ENCODE data around the gene DDX4. TPM values are rescaled to one million over a fixed set of nuclear protein-coding genes. Genes with fewer than 3 reads are reported as not detected.
A peak's percentile ranks its signal among the peaks of the same experiment; 100 is the strongest.

The DDX4 gene
- total RNA-seq, 1 experiment from 2014 or later: not detected

DNA sequence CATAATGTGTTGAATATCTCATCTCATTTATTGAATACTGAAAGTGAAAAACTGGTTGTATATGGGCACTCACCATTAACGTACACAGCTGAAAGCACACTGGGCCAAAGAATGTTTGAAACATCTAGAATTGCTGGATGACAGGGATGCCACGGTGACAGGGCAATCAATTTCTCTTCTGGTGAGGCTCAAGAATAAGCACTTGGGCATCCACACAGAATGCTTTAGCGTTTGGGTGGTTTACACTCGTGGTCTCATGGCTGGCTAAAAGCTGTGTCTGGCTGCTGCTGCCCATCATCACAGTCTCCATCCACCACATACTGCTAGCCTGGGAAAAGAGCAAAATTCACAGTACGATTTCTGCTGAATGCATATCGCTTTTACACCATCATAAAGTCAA lies 82.6 kb downstream of the DDX4 start:
- no peak for DNase-seq (ENCODE audit: extremely low read depth, low read depth)

DNA sequence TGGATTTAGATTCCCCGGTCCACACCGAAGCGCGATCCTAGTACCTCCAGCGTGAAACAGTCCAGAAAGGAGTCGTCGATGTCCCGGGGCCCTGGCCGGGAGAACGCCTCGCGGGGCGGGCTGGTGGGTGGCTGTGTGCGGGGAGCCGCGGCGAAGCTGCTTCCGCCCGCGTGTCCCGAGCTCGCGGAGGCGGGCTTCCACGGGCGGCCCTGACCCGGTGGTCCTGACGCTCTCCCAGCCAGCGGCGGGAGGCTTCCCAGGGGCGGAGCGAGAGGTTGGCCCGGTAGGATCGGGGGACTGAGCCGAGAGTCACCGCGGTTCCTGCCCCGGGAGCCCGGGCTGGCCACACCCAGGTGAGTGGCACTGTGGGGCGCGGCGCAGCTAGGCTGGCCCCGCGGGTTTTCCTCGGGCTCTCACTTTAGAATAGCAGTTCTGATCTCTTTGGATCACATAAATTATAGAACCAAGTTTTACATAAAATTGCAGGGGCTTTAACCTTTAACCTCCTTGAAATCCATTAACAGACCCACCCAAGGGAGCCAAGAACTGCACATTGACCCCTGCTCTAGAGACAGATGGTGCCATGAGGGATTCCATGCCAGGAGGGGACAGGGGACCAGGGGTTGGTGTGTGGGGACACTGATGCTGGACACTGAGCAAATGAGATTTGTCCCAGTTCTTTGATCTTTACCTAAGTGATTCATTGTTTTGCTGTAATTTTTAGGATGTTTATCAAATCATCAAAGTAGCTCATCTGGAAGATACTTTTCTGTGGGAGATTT lies 84.1 kb downstream of the DDX4 start:
- no peak for DNase-seq (ENCODE audit: extremely low read depth, low read depth)

DNA sequence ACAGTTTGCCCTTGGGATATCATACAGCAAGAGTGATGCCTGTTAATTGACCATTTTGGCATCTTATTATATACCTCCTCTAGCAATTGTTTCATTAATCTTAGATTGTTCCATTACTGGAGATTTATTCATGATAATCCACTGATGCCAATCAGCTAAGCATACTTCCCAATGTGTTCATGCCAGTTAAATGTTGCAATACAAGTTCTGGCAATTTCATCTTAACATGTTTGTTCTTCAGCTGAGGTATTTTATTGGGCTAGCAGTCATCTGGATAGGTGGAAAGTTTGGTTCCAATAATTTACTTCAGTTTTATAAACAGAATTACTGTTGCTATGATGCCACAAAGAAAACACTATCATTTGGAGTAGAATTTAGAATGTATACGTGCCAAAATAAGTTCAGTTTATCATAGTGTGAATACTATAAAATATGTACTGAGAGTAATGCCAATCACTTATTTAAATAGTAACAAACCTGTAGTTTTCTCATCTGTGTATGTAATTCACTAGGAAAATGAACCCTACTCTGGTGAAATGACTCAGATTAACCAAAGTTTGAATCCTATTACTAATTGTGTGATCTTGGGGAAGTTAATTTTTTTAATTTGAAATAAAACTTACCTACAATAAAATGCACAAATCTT lies 85.4 kb downstream of the DDX4 start:
- no peak for DNase-seq (ENCODE audit: extremely low read depth, low read depth)

DNA sequence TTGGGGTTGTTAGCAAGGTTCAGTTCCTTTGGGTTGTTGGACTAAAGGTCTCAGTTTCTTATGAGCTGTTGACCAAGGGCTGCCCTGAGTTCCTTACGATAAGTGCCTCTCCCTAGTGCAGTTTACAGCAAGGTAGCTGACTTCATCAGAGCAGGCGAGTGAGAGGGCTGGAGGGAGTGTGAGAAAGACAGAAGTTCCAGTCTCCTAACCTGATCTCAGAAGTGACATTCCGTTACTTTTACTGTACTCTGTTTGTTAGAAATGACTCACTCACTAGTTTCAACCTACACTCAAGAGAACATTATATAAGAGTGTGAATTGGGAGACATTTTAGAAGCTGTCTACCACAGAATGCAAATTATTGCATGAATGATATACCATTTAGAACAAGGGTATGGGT lies 92.1 kb downstream of the DDX4 start:
- DNase-seq (ENCODE audit: extremely low read depth, low read depth): no peak

DNA sequence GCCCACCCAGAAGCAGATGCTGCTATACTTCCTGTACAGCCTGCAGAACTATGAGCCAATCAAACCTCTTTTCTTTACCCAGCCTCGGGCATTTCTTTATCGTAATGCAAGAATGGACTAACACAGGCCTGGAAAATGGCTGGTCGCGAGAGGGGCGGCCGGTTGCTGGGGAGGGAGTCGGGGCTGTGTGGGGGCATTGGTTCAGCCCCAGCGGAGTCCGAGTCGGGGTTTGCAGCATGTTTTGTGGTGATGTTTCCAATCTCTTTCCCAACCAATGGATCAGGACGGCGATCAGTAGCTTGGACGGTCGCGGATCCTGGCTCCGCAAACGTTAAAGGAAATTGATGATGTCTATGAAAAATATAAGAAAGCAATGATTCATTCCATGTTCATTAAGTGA lies 94.6 kb downstream of the DDX4 start:
- DNase-seq (ENCODE audit: extremely low read depth, low read depth): no peak

DNA sequence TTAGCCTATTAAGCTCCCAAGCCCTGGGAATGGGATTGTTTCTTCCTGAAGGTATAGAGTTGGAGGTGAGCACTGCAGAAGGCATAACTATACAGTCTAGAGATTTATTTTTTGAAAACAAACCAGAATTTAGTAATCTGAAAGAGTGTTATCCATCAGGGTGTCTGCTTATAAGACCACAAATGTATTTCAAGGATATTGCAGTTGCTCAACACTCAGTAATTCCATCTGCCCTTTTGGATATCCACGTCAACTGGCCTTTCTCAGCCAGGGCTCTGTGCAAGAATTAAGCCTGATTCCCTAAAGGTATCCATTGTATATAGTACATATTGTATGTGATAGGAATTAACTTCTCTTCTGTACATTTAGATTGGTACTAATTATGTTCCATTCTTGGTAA lies 98.3 kb downstream of the DDX4 start:
- DNase-seq (ENCODE audit: extremely low read depth, low read depth): no peak

DNA sequence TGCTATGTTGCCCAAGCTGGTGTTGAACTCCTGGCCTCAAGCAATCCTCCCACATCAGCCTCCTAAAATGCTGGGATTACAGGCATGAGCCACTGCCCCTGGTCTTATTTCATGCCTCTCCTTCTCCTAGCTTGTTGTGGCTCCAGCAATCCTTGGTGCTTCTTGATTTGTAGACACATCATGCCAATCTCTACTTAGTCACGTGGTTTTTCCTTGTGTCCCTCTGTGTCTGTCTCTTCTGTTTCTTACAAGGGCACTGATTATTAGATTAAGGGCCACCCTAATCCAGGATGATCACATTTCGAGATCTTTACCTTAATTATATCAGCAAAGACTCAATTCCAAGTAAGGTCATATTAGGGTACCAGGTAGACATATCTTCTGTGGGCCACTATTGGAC lies 104.1 kb downstream of the DDX4 start:
- no peak for DNase-seq (ENCODE audit: extremely low read depth, low read depth)

DNA sequence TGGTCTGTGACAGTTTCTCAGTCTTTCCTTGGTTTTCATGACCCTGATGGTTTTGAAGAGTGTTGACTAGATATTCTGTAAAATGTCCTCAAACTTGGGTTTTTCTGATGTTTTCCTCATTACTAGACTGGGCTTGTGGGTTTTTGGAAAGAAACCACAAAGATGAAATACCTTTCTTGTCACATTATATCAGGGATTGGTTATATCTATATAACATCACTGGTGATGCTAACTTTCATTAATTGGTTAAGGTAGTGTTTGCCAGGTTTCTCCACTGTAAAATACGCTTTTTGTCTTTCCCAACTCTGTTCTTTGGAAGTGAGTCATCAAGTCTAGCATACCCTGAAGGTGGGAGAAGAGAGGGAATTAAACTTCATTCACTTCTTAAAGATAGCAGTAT lies 110.0 kb downstream of the DDX4 start:
- DNase-seq (ENCODE audit: extremely low read depth, low read depth): no peak

DNA sequence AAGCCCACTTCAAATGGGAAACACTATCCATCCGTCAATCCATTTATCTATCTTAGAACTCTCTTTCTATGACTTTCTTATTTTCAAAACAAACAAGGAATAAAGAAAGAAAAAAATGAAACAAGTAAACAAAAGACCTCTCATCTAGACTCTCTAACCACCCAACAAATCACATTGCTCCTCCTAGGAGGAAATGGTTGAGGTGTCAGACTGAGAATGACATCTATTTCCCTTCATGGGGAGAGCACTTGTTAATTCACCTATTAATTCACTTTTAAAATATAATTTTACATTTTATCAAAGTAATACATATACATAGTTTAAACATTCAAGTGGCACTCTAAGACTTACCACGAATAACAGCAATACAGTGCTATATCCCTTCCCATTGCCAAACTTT lies 110.9 kb downstream of the DDX4 start:
- DNase-seq (ENCODE audit: extremely low read depth, low read depth): no peak

DNA sequence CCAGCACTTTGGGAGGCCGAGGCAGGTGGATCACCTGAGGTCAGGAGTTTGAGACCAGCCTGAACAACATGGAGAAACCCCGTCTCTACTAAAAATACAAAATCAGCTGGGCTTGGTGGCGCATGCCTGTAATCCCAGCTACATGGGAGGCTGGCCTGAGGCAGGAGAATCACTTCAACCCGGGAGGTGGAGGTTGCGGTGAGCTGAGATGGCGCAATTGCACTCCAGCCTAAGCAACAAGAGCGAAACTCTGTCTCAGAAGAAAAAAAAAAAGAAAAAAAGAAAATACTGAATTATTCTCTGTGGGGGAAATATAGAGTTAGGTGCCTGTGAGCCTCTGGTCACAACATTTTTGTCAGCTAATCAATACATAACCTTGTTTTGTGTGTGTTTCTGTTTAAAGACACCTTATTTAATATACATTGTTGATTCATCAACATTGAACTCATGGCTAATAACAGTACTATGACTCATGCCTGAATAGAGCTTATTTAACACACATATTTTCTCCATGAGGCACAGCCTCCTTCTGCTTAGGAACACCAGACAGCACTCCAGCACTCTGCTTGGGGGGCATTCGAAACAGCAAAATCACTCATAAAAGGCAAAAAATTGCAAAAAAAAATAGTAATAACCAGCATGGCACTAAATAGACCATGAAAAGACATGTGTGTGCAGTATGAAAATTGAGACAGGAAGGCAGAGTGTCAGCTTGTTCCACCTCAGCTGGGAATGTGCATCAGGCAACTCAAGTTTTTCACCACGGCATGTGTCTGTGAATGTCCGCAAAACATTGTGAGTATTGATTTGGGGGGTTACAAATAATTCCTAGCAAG lies 113.2 kb downstream of the DDX4 start, which contains the start of gene IL31RA:
Gene IL31RA (plus strand): TSS at position 519 of the 836 bp plus-strand sequence. CDS start 214 bp downstream, at position 733.
- peak; percentile 2 for DNase-seq (ENCODE audit: extremely low read depth, low read depth)

DNA sequence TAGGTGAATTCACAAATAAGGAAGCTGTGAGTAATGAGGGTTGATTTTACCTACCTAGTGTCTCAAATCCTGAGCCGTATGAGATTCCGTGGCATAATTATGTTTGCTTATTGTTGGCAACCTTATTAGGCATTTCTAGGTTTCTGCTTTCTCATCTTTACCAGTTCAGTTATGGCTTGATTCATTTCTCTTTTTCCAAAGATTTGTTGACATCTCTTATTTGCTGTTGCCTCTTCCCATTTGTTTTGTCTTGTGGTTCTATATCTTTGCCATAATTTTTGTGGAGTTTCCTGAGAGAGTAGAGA lies 113.8 kb downstream of the DDX4 start:
- no peak for DNase-seq (ENCODE audit: extremely low read depth, low read depth)

DNA sequence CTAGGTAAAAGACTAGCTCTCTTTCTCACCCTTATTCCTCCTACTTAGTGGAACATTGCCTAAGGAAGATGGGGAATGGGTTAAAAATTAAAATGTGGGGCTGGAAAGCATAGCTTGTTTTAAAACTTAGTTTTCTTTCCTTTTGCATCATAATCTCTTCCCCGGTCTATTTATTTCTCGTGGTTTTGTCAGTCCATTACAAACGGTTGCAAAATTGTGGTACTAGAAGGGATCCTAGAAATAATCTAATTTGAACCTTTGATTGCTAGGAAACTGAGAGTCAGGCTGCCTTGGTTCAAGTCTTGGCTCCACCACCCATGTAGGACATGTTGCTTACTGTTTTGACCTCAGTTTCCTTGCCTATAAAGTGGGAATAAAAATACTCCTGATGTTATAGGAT lies 114.6 kb downstream of the DDX4 start:
- no peak for DNase-seq (ENCODE audit: extremely low read depth, low read depth)

DNA sequence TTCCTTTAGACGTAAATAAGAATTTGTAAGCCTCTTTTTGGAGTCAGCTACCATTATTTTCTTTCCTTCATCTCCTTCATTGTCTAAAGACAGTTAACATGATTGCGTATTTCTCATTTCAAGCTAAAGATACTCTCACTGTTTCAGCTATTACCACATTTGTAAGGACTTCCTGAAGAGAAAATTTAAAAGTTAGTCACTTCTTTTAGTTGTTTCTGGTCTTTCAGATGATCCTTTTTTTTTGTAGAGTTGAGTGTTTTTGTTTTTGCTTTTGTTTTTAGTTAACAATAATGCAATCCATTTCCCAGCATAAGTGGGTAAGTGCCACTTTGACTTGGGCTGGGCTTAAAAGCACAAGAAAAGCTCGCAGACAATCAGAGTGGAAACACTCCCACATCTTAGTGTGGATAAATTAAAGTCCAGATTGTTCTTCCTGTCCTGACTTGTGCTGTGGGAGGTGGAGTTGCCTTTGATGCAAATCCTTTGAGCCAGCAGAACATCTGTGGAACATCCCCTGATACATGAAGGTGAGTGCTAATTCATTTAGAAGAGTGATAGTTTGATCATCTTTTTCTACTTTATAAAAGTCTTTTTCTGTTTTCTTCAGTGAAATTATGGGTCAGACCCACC lies 115.3 kb downstream of the DDX4 start:
- no peak for DNase-seq (ENCODE audit: extremely low read depth, low read depth)

DNA sequence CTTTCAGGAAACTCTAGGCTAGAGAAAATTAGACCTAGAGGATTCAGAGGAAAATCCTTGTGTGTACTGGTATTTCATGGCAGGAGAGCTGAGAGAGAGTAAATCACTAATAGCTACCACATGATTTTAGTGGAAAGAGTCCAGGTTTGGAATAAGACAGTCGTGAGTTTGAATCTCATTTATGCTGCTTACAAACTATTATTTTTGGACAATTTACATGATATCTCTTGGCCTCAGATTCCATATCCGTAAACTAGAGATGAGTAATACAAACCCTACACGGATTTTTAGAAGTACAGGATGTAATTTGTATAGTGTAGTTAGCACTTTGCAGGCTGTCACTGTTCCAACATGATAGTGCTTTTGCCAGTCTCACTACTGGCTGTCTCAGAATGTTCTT lies 116.0 kb downstream of the DDX4 start:
- DNase-seq (ENCODE audit: extremely low read depth, low read depth): no peak

DNA sequence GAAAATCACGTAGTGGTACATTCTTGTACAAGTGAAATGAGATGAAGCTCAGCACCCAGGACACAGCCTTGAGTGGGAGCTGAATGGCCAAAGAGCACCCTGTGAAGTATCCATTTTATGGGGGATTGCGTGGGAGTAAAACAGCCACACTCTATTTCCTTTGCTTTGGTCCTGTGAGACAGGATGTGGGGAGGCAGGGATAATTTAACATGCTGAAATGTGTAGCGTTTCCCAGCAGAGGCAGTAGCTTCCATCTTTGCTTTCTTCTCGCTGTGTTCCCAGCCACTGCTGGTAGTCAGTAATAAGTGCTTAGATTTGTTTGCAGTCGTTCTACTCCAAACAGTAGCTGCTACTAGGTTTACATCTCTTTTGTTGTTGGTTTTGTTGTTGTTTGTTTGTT lies 117.6 kb downstream of the DDX4 start:
- DNase-seq (ENCODE audit: extremely low read depth, low read depth): no peak

DNA sequence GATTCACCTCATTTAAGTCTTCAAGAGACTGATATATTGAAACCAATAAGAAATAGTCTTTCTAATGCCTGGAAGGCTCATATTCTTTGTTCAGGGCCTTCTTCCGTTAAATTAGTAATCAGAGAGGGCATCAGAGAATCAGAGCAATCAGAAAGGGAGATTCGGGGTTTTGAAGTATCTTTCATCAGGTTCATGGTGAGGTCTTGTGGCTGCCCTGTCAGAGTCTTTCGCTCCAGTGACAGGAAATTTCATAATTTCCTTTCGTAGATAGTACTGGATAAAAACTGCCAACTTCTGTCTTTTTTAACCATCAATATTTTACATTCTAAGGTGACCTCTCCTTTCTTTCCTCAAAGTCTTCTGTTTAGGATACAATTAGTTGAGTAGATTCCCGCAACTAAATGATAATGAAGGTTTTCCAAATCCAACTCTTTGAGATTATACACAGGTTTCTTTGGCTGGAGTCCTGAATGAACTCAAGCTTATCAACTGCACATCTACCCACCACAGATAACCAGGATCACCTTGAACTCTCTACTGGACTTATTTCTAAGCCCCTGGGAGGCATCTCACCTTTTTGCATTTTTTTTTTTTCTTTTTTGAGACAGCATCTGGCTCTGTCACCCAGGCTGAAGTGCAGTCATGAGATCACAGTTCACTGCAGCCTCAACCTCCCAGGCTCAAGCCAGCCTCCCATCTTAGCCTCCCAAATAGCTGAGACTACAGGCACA lies 118.8 kb downstream of the DDX4 start:
- DNase-seq (ENCODE audit: extremely low read depth, low read depth): no peak

DNA sequence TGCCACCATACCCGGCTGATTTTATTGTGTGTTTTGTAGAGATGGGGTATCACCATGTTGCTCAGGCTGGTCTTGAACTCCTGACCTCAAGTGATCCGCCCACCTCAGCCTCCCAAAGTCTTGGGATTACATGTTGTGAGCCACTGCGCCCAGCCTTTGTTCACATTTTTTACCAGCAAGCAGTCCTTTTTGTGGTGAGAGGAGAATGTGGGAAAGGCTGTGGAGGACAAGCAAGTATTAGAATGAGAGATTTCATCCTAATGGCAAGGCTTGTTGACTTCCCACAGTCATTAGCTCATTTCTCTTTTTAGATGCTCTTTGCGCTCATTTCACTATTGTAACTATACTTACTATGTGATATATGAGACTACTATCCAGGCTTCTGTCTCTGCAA lies 119.4 kb downstream of the DDX4 start:
- DNase-seq (ENCODE audit: extremely low read depth, low read depth): no peak

DNA sequence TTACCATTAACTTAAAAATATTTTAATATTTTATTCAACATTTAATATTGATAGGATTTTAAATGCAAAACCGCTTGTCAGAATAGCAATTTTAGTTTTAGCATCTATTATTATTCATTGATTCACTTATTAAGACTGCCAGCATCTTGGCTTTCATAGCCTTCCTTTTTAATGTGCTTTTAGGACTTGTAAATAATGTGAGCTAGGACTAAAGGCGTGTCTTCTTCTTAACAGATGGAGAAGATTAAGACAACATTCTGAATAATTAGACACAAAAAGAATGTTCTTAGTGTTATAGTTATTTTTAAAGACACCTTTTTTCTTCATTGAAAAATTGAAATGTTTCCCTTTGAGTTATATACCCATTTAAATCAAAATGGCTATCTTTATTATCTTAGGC lies 120.2 kb downstream of the DDX4 start:
- no peak for DNase-seq (ENCODE audit: extremely low read depth, low read depth)

DNA sequence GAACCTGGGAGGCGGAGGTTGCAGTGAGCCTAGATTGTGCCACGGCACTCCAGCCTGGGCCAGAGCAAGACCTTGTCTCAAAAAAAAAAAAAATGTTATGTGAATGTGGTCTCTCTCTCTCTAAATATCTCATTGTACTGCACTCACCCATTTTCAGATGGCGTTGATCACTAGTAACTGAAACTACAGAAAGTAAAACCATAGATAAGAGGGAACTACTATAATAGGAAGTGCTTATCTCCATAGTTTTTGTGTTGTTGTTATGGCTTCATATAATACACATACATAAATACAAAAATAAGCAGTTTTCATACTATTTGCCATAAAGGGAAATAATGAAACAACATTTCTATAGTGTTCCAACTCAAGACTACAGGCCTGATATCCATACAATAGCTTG lies 122.4 kb downstream of the DDX4 start:
- DNase-seq (ENCODE audit: extremely low read depth, low read depth): no peak

DNA sequence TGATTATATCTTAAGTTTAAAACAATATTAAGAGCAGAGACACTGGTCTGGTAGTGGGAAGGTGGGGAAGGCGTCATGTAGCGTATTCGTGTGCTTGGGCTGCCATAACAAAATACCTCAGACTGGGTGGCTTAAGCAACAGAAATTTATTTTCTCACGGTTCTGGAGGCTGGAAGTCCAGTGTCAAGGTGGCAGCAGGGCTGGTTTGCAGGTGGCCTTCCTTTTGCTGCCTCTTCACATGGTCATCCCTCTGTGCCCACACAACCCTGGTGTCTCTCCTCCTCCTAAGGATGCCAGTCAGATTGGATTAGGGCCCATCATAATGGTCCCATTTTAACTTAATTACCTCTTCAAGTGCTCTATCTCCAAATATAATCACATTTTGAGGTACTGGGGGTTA lies 122.8 kb downstream of the DDX4 start:
- no peak for DNase-seq (ENCODE audit: extremely low read depth, low read depth)
